GM21717 (cell line): Measurements from ENCODE around the gene TOM1L1.
"Not testable (repeated sequence)": the region's sequence is repeated elsewhere in the genome, so short reads cannot be mapped to it uniquely, and the experiment has no call there.

Source experiments
- ATAC-seq: cut with Tn5 transposase; IDR thresholded peaks from one replicate; pipeline ENCODE4 v1.9.1; 2021; ENCODE audit warnings: mild to moderate bottlenecking, moderate library complexity; ENCODE audit not compliant: unreplicated experiment

The TOM1L1 gene

GRCh38 chr17:54900457-54901229, at the start of gene TOM1L1:
Gene TOM1L1, plus strand, starts transcription at chr17:54900852. Its CDS starts 14 bp downstream, at chr17:54900866.
- peak; percentile 73 for ATAC-seq

GRCh38 chr17:54859187-54859586, 41.5 kb upstream of the TOM1L1 start:
- ATAC-seq: no peak

GRCh38 chr17:54860617-54861470, 39.8 kb upstream of the TOM1L1 start:
- ATAC-seq: no peak

- ATAC-seq: no peak
Observed at GRCh38 chr17:54861471-54861983, 39.1 kb upstream of the TOM1L1 start.

- ATAC-seq: no peak
Observed at GRCh38 chr17:54863176-54863575, 37.5 kb upstream of the TOM1L1 start.

GRCh38 chr17:54864070-54864469, 36.6 kb upstream of the TOM1L1 start:
- ATAC-seq: no peak

- ATAC-seq: no peak
Observed at GRCh38 chr17:54864636-54865356, 35.9 kb upstream of the TOM1L1 start.

- ATAC-seq: no peak
Observed at GRCh38 chr17:54867634-54868033, 33.0 kb upstream of the TOM1L1 start.

GRCh38 chr17:54870671-54871175, 29.9 kb upstream of the TOM1L1 start:
- no peak for ATAC-seq

GRCh38 chr17:54875906-54876305, 24.7 kb upstream of the TOM1L1 start:
- not testable (repeated sequence) for ATAC-seq

- ATAC-seq: no peak
Observed at GRCh38 chr17:54876656-54877195, 23.9 kb upstream of the TOM1L1 start.

GRCh38 chr17:54881255-54881972, 19.2 kb upstream of the TOM1L1 start:
- no peak for ATAC-seq

- ATAC-seq: no peak
Observed at GRCh38 chr17:54882371-54882770, 18.3 kb upstream of the TOM1L1 start.

- peak; percentile 96 for ATAC-seq
Observed at GRCh38 chr17:54882950-54883349, 17.7 kb upstream of the TOM1L1 start.

GRCh38 chr17:54883939-54884338, 16.7 kb upstream of the TOM1L1 start:
- ATAC-seq: no peak

GRCh38 chr17:54887787-54888186, 12.9 kb upstream of the TOM1L1 start:
- no peak for ATAC-seq

- no peak for ATAC-seq
Observed at GRCh38 chr17:54888254-54888653, 12.4 kb upstream of the TOM1L1 start.

GRCh38 chr17:54888981-54889380, 11.7 kb upstream of the TOM1L1 start:
- ATAC-seq: no peak

GRCh38 chr17:54891176-54891821, 9.4 kb upstream of the TOM1L1 start:
- ATAC-seq: no peak
